ENCODE results near the gene KRAS.

KRAS gene

GRCh38 chr12:25194214-25194613 lies 56.5 kb downstream of the KRAS start:
- Histone ChIP-seq H3K9me3 (ENCODE audit: severe bottlenecking) (no peaks in the 10 kb centered on the region), H3K4me3 (ENCODE audit: low read depth, low read length) (no peak overlapping the region), H3K27ac (no peak overlapping the region), H3K27me3 (ENCODE audit: insufficient read depth, low read depth, severe bottlenecking) (no peaks in the 10 kb centered on the region), H3K36me3 (no peaks in the 10 kb centered on the region)
- no peak for DNase-seq
- TF ChIP-seq CTCF (IDR thresholded peaks at IDR 0.05; ENCODE audit: low read depth, low read length) = no peak

GRCh38 chr12:25190793-25191192 lies 59.9 kb downstream of the KRAS start:
- TF ChIP-seq CTCF (IDR thresholded peaks at IDR 0.05; ENCODE audit: low read depth, low read length) = no peak
- Histone ChIP-seq H3K4me3 (ENCODE audit: low read depth, low read length) (no peak overlapping the region), H3K27me3 (ENCODE audit: insufficient read depth, low read depth, severe bottlenecking) (no peaks in the 10 kb centered on the region), H3K27ac (no peak overlapping the region), H3K9me3 (ENCODE audit: severe bottlenecking) (no peaks in the 10 kb centered on the region), H3K36me3 (no peaks in the 10 kb centered on the region)
- DNase-seq = no peak

- no peak for TF ChIP-seq CTCF (IDR thresholded peaks at IDR 0.05; ENCODE audit: low read depth, low read length)
- no peaks in the 10 kb centered on the region for H3K27me3 ChIP-seq (ENCODE audit: insufficient read depth, low read depth, severe bottlenecking)
- no peak overlapping the region for H3K4me3 ChIP-seq (ENCODE audit: low read depth, low read length)
These were observed 61.1 kb downstream of the KRAS start for GRCh38 chr12:25189656-25190055.

GRCh38 chr12:25187781-25188180 lies 62.9 kb downstream of the KRAS start:
- H3K27ac ChIP-seq = no peak overlapping the region
- no peaks in the 10 kb centered on the region for H3K36me3 ChIP-seq
- no peaks in the 10 kb centered on the region for H3K9me3 ChIP-seq (ENCODE audit: severe bottlenecking)
- no peak overlapping the region for H3K4me3 ChIP-seq (ENCODE audit: low read depth, low read length)
- DNase-seq = no peak
- H3K27me3 ChIP-seq (ENCODE audit: insufficient read depth, low read depth, severe bottlenecking) = no peaks in the 10 kb centered on the region
- TF ChIP-seq CTCF (IDR thresholded peaks at IDR 0.05; ENCODE audit: low read depth, low read length) = no peak

More at GRCh38 chr12:25189656-25190055, 61.1 kb downstream of the KRAS start:
- Histone ChIP-seq H3K9me3 (ENCODE audit: severe bottlenecking) (no peaks in the 10 kb centered on the region), H3K36me3 (no peaks in the 10 kb centered on the region), H3K27ac (no peak overlapping the region)
- no peak for DNase-seq

GRCh38 chr12:25186788-25187402 lies 63.8 kb downstream of the KRAS start:
- Histone ChIP-seq H3K4me3 (ENCODE audit: low read depth, low read length) (no peak overlapping the region), H3K27ac (no peak overlapping the region), H3K9me3 (ENCODE audit: severe bottlenecking) (no peaks in the 10 kb centered on the region), H3K27me3 (ENCODE audit: insufficient read depth, low read depth, severe bottlenecking) (no peaks in the 10 kb centered on the region), H3K36me3 (no peaks in the 10 kb centered on the region)
- no peak for DNase-seq
- TF ChIP-seq CTCF (IDR thresholded peaks at IDR 0.05; ENCODE audit: low read depth, low read length) = no peak

All from WERI-Rb-1 (cell line).